Esophagus mucosa (tissue), 1 donor: ENCODE measurements around the gene TP53BP2. TPM values are rescaled to one million over a fixed set of nuclear protein-coding genes. Genes with fewer than 3 reads are reported as not detected.
"Not testable (repeated sequence)": the region's sequence is repeated elsewhere in the genome, so short reads cannot be mapped to it uniquely, and the experiment has no call there.

Experiments
- ATAC-seq: fragments of 200-7000 bp; cut with Tn5 transposase; one replicate; pipeline ENCODE4 v1.9.1; 2020
- total RNA-seq: library from RNA; stranded (reverse); gene quantifications from one replicate; pipeline ENCODE4 v1.2.4, GENCODE V29; 2023
- donor health status: DM: yes; HTN: yes; CAD: no.

TP53BP2 gene
- total RNA-seq, 1 donor from 2014 or later = 26.0 TPM

GRCh38 chr1:223831755-223832636 lies 13.8 kb downstream of the TP53BP2 start:
- peak; percentile 35 for ATAC-seq

GRCh38 chr1:223829678-223830077 lies 16.1 kb downstream of the TP53BP2 start:
- ATAC-seq = no peak

- ATAC-seq = no peak
These were observed 17.4 kb downstream of the TP53BP2 start for GRCh38 chr1:223828162-223828848.

- ATAC-seq = peak; percentile 90
These were observed 18.5 kb downstream of the TP53BP2 start for GRCh38 chr1:223827193-223827663.

GRCh38 chr1:223825767-223826748 lies 19.7 kb downstream of the TP53BP2 start:
- ATAC-seq = peak; percentile 56

- ATAC-seq = no peak
These were observed 21.0 kb downstream of the TP53BP2 start for GRCh38 chr1:223824712-223825111.

- ATAC-seq = no peak
These were observed 21.5 kb downstream of the TP53BP2 start for GRCh38 chr1:223824287-223824686.

- no peak for ATAC-seq
These were observed 24.8 kb downstream of the TP53BP2 start for GRCh38 chr1:223820971-223821370.

- no peak for ATAC-seq
These were observed 25.3 kb downstream of the TP53BP2 start for GRCh38 chr1:223820515-223820858.

- ATAC-seq = no peak
These were observed 25.8 kb downstream of the TP53BP2 start for GRCh38 chr1:223819730-223820514.

- ATAC-seq = not testable (repeated sequence)
These were observed 28.5 kb downstream of the TP53BP2 start for GRCh38 chr1:223817265-223817664.

GRCh38 chr1:223815865-223816264 lies 29.9 kb downstream of the TP53BP2 start:
- peak; percentile 18 for ATAC-seq

GRCh38 chr1:223815020-223815853 lies 30.5 kb downstream of the TP53BP2 start:
- no peak for ATAC-seq

GRCh38 chr1:223813645-223814044 lies 32.1 kb downstream of the TP53BP2 start:
- ATAC-seq = no peak

- ATAC-seq = peak; percentile 48
These were observed 34.1 kb downstream of the TP53BP2 start for GRCh38 chr1:223811634-223812101.

GRCh38 chr1:223810586-223810985 lies 35.2 kb downstream of the TP53BP2 start:
- no peak for ATAC-seq

- ATAC-seq = not testable (repeated sequence)
These were observed 35.8 kb downstream of the TP53BP2 start for GRCh38 chr1:223809905-223810304.

- no peak for ATAC-seq
These were observed 42.5 kb downstream of the TP53BP2 start for GRCh38 chr1:223803211-223803610.

- ATAC-seq = no peak
These were observed 43.1 kb downstream of the TP53BP2 start for GRCh38 chr1:223802602-223803001.

GRCh38 chr1:223802032-223802431 lies 43.7 kb downstream of the TP53BP2 start:
- no peak for ATAC-seq

- ATAC-seq = no peak
These were observed 49.5 kb downstream of the TP53BP2 start for GRCh38 chr1:223796210-223796609.
